Esophagus muscularis mucosa (tissue), 4 donors: ENCODE results near the gene DMXL2. TPM values are rescaled to one million over a fixed set of nuclear protein-coding genes. Genes with fewer than 3 reads are reported as not detected.
"Not testable (repeated sequence)": the region's sequence is repeated elsewhere in the genome, so short reads cannot be mapped to it uniquely, and the experiment has no call there.

Experiments
- DNase-seq: peaks from one replicate; pipeline ENCODE4 v3.0.0-alpha.2; 2017; ENCODE audit errors: extremely low spot score
- H3K27ac ChIP-seq, 4 donors: fragments of 200-600 bp; sonication (generic); replicated peaks in 1 of 4; 1 replicate in 3 of 4; 2 replicates in 1 of 4; pipeline ENCODE4 v1.5.1; 2016 to 2019; ENCODE audit warnings: mild to moderate bottlenecking in 1 of 4
- H3K27me3 ChIP-seq, 4 donors: fragments of 200-600 bp; sonication (generic); one replicate each; pipeline versions ENCODE4 v1.5.1 to v1.6.0; 2016 to 2019
- H3K36me3 ChIP-seq, 4 donors: fragments of 200-600 bp; sonication (generic); one replicate each; pipeline ENCODE4 v1.5.1; 2016 to 2019
- H3K4me1 ChIP-seq, 4 donors: fragments of 200-600 bp; sonication (generic); one replicate each; pipeline ENCODE4 v1.5.1; 2016 to 2019
- H3K4me3 ChIP-seq, 4 donors: fragments of 200-600 bp; sonication (generic); 1 replicate in 2 of 4; 2 replicates in 2 of 4; pipeline ENCODE4 v1.5.1; 2016 to 2019; ENCODE audit warnings: mild to moderate bottlenecking in 4 of 4, moderate library complexity in 1 of 4
- H3K9me3 ChIP-seq, 4 donors: fragments of 200-600 bp; sonication (generic); 1 replicate in 3 of 4; 2 replicates in 1 of 4; pipeline ENCODE4 v1.5.1; 2016 to 2019
- EP300 ChIP-seq: sonication (generic); formaldehyde crosslinking; IDR thresholded peaks from one replicate; pipeline ENCODE4 v1.6.1; 2017; ENCODE audit warnings: antibody characterized with exemption
- POLR2A ChIP-seq: fragments of 450-650 bp; IDR thresholded peaks from one replicate; pipeline ENCODE4 v1.6.1; 2017; ENCODE audit warnings: antibody characterized with exemption, moderate library complexity, mild to moderate bottlenecking, low read depth
- POLR2AphosphoS5 ChIP-seq, 2 donors: sonication (generic); formaldehyde crosslinking; IDR thresholded peaks; one replicate each; pipeline ENCODE4 v1.6.1; 2017; ENCODE audit warnings: antibody characterized with exemption in 2 of 2
- WGBS: methylation state at CpG from one replicate; pipeline ENCODE4 v1.1.5; 2018; 5-methylcytosine and 5-hydroxymethylcytosine counted together
- intact Hi-C: fragments of 100-400 bp; cut with DNase I; formaldehyde crosslinking; loops from one replicate; pipeline ENCODE4 v1.15.1; 2023
- total RNA-seq, 4 donors: library from RNA; depleted of rRNA; stranded (reverse); fragments of >200 nt; gene quantifications; one replicate each; pipeline versions ENCODE4 v1.1.0 to v1.2.1, GENCODE V29; 2016
- TF ChIP-seq, protein P1 (sequence below), 3 experiments: fragments of 200-600 bp in 2 of 3; fragments of 450-650 bp in 1 of 3; sonication (generic) in 2 of 3; IDR thresholded peaks; one replicate each; pipeline ENCODE4 v1.5.1; 2017 to 2019; ENCODE audit warnings: antibody characterized with exemption in 3 of 3, mild to moderate bottlenecking in 2 of 3, moderate library complexity in 1 of 3

DMXL2 gene
- total RNA-seq, 4 donors from 2014 or later = 18.8 to 26.6 (median 19.3) TPM

GRCh38 chr15:51443282-51443914 lies 179.2 kb downstream of the DMXL2 start:
- 100% methylated on average over 1 of the region's 4 CpGs for WGBS
- Histone ChIP-seq H3K9me3 (no peaks in the 10 kb centered on the region), H3K27me3 (no peaks in the 10 kb centered on the region), H3K36me3 (peaks cover 2 to 26% (median 6%) of the 10 kb centered on the region in 4 donors), H3K4me3 (no peak overlapping the region), H3K27ac (no peak overlapping the region), H3K4me1 (no peaks in the 10 kb centered on the region)
- TF ChIP-seq POLR2AphosphoS5 (IDR thresholded peaks at IDR 0.05) = no peak
- no peak for TF ChIP-seq EP300
- TF ChIP-seq, protein P1, sequence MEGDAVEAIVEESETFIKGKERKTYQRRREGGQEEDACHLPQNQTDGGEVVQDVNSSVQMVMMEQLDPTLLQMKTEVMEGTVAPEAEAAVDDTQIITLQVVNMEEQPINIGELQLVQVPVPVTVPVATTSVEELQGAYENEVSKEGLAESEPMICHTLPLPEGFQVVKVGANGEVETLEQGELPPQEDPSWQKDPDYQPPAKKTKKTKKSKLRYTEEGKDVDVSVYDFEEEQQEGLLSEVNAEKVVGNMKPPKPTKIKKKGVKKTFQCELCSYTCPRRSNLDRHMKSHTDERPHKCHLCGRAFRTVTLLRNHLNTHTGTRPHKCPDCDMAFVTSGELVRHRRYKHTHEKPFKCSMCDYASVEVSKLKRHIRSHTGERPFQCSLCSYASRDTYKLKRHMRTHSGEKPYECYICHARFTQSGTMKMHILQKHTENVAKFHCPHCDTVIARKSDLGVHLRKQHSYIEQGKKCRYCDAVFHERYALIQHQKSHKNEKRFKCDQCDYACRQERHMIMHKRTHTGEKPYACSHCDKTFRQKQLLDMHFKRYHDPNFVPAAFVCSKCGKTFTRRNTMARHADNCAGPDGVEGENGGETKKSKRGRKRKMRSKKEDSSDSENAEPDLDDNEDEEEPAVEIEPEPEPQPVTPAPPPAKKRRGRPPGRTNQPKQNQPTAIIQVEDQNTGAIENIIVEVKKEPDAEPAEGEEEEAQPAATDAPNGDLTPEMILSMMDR (IDR thresholded peaks at IDR 0.05) = no peak
- no peak for TF ChIP-seq POLR2A
- intact Hi-C loops = no loop called here
- DNase-seq = no peak

DNA sequence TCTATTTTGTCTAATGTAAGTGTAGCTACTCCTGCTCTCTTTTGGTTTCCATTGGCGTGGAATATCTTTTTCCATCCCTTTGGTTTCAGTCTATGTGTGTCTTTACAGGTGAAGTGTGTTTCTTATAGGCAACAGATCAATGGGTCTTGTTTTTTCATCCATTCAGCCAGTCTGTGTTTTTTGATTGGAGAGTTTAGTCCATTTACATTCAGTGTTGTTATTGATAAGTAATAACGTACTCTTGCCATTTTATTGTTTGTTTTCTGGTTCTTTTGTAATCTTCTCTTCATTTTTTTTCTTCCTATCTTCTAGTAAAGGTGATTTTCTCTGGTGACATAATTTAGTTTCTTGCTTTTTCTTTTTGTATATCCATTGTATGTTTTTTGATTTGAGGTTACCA lies 184.0 kb downstream of the DMXL2 start:
- WGBS = 86% methylated on average over 2 of the region's 2 CpGs
- H3K27me3 ChIP-seq = no peaks in the 10 kb centered on the region
- H3K9me3 ChIP-seq = peaks cover 0 to 4% (median 0%) of the 10 kb centered on the region in 4 donors
- H3K4me3 ChIP-seq = no peak overlapping the region
- DNase-seq = no peak
- intact Hi-C loops = no loop called here
- TF ChIP-seq POLR2A (no peak), EP300 (no peak)
- H3K4me1 ChIP-seq = no peaks in the 10 kb centered on the region
- no peaks in the 10 kb centered on the region for H3K36me3 ChIP-seq
- H3K27ac ChIP-seq = no peak overlapping the region

DNA sequence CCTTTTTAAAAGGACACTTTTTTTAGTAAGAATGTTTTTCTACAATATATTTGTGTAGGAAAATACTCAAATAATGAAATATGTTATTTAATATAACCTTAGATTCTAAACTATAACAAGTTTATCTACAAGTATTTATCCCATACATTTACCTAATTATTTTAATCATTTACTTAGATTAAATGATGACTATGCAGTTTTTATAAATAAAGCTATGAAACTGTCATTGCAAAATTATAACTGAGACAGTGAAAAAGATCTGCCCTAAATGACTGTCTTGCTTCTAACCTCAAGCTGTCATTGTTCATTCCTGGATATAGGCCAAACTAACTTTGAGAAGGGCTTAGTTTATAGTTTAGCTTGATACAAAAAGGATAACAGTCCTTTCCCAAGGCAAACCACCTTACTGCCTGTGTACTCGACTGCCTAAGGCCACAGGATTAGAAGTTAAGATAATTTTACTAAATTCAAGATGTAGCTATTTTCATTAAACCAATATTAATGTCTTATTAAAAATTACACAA lies 197.0 kb downstream of the DMXL2 start:
- Histone ChIP-seq H3K4me3 (no peak overlapping the region), H3K9me3 (no peaks in the 10 kb centered on the region), H3K4me1 (no peaks in the 10 kb centered on the region), H3K36me3 (no peaks in the 10 kb centered on the region), H3K27ac (no peak overlapping the region), H3K27me3 (no peaks in the 10 kb centered on the region)
- TF ChIP-seq POLR2AphosphoS5 (IDR thresholded peaks at IDR 0.05) = no peak
- DNase-seq = no peak
- 35% methylated on average over 1 of the region's 1 CpG for WGBS
- intact Hi-C loops = no loop called here

GRCh38 chr15:51424780-51425179 lies 197.8 kb downstream of the DMXL2 start:
- no peaks in the 10 kb centered on the region for H3K9me3 ChIP-seq
- DNase-seq = no peak
- WGBS = 63% methylated on average over 1 of the region's 1 CpG
- no peaks in the 10 kb centered on the region for H3K27me3 ChIP-seq
- no peak overlapping the region for H3K4me3 ChIP-seq
- no peaks in the 10 kb centered on the region for H3K4me1 ChIP-seq
- intact Hi-C loops = no loop called here
- H3K36me3 ChIP-seq = no peaks in the 10 kb centered on the region
- no peak overlapping the region for H3K27ac ChIP-seq
- TF ChIP-seq, protein P1 (IDR thresholded peaks at IDR 0.05) = no peak
- TF ChIP-seq EP300 (no peak), POLR2AphosphoS5 (IDR thresholded peaks at IDR 0.05) (no peak), POLR2A (no peak)

- DNase-seq = not testable (repeated sequence)
Observed at GRCh38 chr15:51423040-51423439, 199.5 kb downstream of the DMXL2 start.

GRCh38 chr15:51416129-51416528 lies 206.4 kb downstream of the DMXL2 start:
- WGBS = 61% methylated on average over 4 of the region's 4 CpGs

More at GRCh38 chr15:51423040-51423439, 199.5 kb downstream of the DMXL2 start:
- H3K4me3 ChIP-seq, H3K4me1 ChIP-seq, H3K9me3 ChIP-seq, H3K36me3 ChIP-seq, H3K27ac ChIP-seq, intact Hi-C loops, H3K27me3 ChIP-seq: not testable (repeated sequence)
- WGBS = 98% methylated on average over 7 of the region's 16 CpGs

More at GRCh38 chr15:51416129-51416528, 206.4 kb downstream of the DMXL2 start:
- Histone ChIP-seq H3K36me3 (no peaks in the 10 kb centered on the region), H3K4me3 (no peak overlapping the region), H3K27me3 (no peaks in the 10 kb centered on the region), H3K4me1 (no peaks in the 10 kb centered on the region), H3K9me3 (no peaks in the 10 kb centered on the region), H3K27ac (no peak overlapping the region)
- DNase-seq = no peak
- intact Hi-C loops = no loop called here
- TF ChIP-seq, protein P1 (IDR thresholded peaks at IDR 0.05) = no peak
- TF ChIP-seq POLR2A = no peak
- no peak for TF ChIP-seq EP300
- TF ChIP-seq POLR2AphosphoS5 (IDR thresholded peaks at IDR 0.05) = no peak
